AG09309 (cell line): ENCODE data around the gene MCC.

Source experiments
- DNase-seq: peaks from one replicate; pipeline ENCODE4 v3.0.0-alpha.2; 2010; ENCODE audit warnings: low read depth
- H3K4me3 ChIP-seq: 2 replicates; pipeline ENCODE4 v1.5.1; 2011; ENCODE audit warnings: mild to moderate bottlenecking, low read depth, low read length, moderate library complexity; ENCODE audit not compliant: control insufficient read depth
- CTCF ChIP-seq: IDR thresholded peaks from 2 replicates; pipeline ENCODE4 v1.5.1; 2011; ENCODE audit warnings: mild to moderate bottlenecking, low read depth, low read length, inconsistent platforms; ENCODE audit not compliant: insufficient read depth, control insufficient read depth; ENCODE audit errors: missing control alignments

MCC gene

GRCh38 chr5:112973904-112974303, 514.3 kb downstream of the MCC start:
- no peak overlapping the region for H3K4me3 ChIP-seq
- TF ChIP-seq CTCF: no peak
- no peak for DNase-seq

GRCh38 chr5:112973036-112973435, 515.2 kb downstream of the MCC start:
- DNase-seq: no peak
- H3K4me3 ChIP-seq: no peak overlapping the region
- no peak for TF ChIP-seq CTCF
